ENCODE data around the gene ASXL1.
A peak's percentile ranks its signal among the peaks of the same experiment; 100 is the strongest.
"Not testable (repeated sequence)": the region's sequence is repeated elsewhere in the genome, so short reads cannot be mapped to it uniquely, and the experiment has no call there.

The ASXL1 gene

GRCh38 chr20:32337937-32338661, 20.0 kb upstream of the ASXL1 start:
- DNase-seq = no peak

- DNase-seq = no peak
These were observed 19.5 kb upstream of the ASXL1 start for GRCh38 chr20:32338665-32339064.

DNA sequence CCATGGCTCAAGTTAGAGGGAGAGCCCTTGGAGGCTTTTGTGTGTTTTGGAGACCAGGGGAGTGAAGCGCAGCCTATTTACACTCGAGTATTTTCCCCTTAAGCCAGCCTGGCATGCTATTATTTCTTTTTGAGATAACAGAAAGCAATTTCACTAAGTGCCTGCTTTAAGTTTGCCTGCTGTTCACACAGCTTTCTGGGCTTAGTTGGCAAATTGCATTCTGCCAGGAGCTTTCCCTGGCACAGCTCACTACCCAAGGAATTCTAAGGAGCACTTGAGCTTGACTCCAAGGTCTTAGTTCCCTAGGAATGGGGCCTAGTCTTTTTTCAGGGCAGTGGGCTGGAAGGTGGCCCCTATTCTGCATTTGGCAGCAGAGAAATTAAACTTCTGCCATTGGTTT, 19.0 kb upstream of the ASXL1 start:
- no peak for DNase-seq

- not testable (repeated sequence) for DNase-seq
These were observed 17.1 kb upstream of the ASXL1 start for GRCh38 chr20:32341053-32341452.

- no peak for DNase-seq
These were observed 14.7 kb upstream of the ASXL1 start for GRCh38 chr20:32343439-32343838.

DNA sequence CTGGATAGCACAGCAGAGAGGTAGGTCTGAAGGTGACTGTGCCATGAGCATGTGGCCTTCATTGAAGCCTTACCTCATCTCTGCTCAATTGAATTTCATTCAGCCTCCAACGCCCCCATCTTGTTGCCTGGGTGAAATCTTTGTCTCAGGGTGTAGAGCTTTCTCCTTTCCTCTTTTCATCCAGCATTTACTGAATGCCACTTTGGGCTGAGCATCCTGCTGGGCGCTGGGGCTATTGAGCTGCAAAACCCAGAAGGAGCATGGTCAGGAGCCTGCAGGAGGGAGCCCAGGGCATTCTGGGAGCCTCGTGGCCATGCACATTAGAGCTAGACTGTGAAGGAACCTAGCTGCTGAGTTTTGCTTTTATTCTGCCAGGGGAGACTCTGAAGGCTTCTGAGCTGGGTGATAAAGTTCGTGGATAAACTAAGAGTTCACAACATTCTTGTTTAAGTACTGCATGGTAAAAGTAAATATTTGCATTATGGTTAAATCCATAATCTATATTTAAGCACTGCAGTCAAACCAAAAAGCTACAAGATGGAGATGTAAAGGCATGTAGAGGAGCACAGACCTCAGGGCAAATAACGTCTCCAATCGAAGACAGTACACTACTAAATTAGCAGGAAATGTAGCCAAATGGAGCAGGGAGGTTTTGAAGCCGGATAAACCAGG, 13.2 kb upstream of the ASXL1 start:
- DNase-seq = no peak

DNA sequence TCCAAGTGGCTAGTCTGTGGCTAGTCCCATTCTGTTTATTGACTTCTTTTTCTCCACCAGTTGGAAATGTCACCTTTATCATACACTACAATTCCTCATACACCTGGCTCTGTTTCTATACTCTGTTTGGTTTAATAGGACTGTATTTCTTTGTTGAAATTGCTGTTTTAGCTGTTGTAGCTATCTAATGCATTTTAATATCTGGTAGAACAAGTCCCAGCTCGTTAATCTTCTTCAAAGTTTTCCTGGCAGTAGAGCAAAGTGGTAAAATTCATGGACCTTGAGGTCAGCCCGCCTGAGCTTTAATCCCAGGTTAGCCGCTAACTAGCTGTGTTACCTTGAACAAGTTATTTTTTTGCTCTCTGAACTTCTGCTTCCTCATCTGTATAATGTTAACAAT, 9.9 kb upstream of the ASXL1 start:
- DNase-seq = no peak

GRCh38 chr20:32350421-32350820, 7.7 kb upstream of the ASXL1 start:
- DNase-seq = no peak

- no peak for DNase-seq
These were observed 5.9 kb upstream of the ASXL1 start for GRCh38 chr20:32352121-32352720.

DNA sequence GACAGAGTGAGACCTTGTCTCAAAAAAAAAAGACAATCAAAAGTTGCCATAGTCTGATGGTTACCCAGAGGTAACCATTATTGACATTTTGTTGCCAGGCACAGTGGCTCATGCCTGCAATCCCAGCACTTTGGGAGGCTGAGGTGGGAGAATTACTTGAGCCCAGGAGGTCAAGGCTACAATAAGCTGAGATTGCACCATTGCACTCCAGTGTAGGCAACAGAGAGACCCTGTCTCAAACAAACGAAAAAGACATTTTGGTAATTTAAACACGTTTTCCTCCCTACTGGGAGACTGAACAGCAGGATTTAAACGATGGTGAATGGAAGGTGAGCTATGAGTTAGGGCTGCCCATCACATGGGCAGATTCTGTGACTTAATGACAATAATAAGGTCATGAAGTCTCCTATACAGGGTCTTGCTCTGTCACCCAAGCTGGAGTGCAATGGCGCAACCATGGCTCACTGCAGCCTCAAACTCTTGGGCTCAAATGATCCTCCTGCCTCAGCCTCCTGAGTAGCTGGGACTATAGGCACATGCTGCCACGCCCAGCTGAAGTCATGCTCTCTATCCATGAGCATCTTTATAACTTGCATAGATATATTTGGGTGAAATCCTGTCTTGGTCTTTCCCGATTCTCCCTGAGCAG, 4.2 kb upstream of the ASXL1 start:
- DNase-seq = no peak

- DNase-seq = no peak
These were observed 3.3 kb upstream of the ASXL1 start for GRCh38 chr20:32354592-32355416.

DNA sequence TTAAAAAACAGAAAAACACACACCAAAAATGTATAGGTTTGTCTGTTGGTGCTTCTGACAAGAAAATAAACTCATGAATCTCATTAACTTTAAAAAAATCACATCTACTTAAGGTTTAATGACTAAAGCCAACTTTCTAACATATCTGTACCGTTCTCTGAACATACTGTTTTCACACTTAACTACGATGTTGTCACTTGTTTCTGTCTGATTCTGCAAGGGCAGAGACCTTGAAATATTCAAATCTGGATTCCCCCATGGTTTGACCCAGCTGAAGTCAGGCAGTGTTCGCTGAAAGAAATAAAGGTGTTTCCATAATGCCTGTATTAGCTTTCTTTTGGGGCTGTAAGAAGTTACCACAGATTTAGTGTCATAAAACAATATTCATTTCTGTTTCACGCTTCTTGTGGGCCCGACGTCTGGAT, 2.7 kb upstream of the ASXL1 start:
- DNase-seq = no peak

DNA sequence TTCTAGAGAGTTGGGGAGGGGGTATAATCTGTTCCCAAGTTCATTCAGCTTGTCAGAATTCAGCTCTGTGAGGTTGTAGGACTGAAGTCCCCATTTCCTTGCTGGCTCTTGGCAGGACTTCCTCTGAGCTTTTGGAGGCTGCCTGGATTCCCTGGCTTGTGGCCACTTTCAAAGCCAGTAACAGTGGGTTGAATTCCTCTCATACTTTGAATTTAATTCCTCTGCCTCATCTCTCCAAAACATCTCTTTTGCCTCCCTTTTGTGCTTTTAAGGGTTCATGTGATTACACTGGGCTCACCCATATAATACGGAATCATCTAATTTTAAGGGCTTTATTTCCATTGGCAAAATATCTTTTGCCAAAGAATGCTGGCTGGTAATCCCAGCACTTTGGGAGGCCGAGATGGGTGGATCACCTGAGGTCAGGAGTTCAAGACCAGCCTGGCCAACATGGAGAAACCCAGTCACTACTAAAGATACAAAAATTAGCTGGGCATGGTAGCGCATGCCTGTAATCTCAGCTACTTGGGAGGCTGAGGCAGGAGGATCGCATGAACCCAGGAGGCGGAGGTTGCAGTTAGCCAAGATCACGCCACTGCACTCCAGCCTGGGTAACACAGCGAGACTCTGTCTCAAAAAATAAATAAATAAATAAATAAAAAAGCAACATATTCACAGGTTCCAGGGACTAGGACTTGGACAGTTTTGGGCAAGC, 2.1 kb upstream of the ASXL1 start:
- DNase-seq = not testable (repeated sequence)

GRCh38 chr20:32356622-32357374, 1.3 kb upstream of the ASXL1 start:
- DNase-seq = no peak

DNA sequence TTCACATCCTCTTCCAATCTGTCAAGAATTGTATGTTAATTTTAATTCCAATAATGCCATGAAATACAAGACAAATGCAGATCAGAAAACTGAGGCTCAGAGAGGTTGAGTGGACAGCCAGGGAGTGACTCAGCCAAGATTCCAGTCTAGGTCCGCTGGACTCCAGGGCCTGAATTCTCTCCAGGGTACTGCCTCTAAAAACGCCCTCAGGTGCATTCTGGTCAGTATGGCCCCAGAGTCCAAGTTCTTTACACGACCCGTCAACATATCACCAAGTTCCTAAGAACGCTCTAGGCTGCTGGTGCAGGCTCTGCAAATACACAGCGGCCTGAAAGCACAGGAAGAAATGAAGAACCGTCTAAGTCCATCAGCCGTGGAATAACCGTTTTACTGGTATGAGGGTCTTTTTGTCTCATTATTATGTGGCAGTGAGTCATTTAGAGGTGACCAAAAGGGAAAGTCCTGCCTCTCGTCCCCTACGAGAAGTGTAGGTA, 709 bp upstream of the ASXL1 start:
- no peak for DNase-seq

- DNase-seq = no peak
These were observed 426 bp downstream of the ASXL1 start for GRCh38 chr20:32358632-32358882.

DNA sequence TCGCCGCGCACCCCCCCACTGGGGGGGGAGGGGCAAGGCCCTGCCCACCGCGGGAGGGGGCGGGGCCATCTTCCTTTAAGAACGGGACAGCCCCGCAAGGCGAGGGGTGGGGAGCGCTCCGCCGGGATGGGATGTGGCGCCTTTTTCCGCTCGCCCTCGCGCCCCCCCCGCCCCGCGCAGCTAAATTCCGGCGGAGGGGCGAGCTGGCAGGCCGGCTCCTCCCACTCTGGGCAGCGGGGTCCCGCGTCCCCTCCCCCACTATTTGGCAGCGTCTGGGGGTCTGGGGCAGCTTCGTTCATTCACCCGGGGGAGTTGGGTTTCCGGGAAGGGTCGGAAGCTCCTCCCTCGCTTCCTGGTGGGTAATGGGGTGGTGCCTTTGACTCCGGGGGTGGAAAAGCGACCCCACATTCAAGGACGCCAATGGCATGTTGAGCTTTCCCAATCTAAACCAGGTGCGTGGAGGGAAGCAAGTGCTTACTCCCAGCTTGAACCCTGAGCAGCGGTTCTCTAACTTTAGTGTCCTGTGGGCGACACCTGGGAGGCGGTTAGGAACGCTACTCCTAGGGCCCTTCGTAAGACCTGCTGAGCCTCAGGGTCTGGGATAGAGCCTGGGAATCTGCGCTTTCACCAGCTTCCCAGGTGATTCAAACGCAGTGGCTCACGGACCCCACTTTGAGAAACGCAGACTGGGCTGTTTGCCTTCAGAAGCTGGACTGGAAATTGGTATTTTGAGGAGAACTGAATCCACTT, 927 bp downstream of the ASXL1 start:
- DNase-seq = peak; percentile 24

DNA sequence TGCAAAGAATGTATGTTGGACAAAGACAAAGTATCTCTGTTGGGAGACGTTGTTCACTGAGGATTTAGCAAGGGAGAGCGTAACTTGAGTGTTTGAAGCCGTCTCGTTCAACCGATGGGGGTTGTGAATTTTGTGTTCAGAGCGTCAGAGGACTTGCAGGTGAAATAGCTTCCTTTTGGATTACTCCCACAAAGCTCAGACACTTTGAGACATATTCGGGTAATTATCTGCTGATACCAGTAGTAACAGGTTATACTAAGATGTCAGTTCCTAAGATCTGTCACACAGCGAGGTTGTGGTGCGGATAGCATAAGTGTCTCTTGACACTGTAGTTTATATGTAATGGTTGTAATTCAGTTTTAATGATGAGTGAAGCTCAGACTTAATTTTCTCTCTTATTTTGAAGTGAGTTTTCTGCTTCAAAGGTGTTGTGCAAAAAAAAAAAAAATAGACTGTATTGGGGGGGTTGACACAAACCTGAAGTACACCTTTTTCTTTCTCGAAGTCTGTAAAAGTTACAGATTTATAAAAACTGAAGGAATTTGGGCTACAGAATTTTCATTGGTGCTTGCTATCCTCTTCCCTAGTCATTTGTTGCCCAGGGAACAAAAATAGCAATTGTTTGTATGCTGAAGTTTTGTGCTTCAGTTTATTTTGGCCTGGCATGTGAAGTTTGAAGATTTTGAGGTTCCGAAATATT, 1.7 kb downstream of the ASXL1 start:
- no peak for DNase-seq

DNA sequence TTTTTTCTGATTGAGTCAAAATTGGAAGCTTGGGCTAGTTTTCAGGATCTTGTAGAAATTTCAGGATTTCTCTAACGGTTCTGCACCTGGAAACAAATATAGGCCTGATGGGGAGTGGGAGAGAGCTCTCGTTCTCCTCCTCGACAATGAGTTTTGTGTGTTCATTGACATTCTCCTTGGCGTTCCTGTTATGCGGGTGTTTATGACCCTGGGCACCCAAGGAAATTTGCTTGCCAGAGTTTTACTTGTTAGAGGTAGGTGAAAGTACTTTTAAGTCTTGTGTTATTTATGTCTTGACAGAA, 2.2 kb downstream of the ASXL1 start:
- DNase-seq = no peak

DNA sequence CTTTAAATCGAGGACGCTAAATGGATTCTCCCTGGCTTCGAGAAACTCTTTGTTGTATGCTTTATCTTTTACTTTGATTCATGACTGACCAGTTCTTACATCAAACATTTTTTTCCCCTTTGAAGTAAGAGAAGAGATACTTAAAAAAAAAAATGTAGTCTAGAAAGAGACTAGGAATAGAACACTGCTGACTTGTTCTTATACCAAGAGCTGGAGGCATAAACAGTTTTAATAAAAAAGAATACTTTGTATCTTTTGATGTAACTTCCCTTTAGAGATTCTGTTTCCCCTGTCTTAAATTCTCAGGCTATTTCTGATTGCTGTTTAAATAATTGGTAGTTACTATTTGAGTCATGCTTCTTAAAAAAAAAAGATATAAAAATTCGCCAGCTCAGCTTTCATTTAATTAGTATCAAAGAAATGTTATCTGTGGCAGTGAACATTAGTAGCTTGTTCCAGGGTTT, 4.8 kb downstream of the ASXL1 start:
- DNase-seq = no peak
